HG03095 (cell line): Measurements from ENCODE around the gene CFAP57.

Experiments
- ATAC-seq: cut with Tn5 transposase; IDR thresholded peaks from one replicate; pipeline ENCODE4 v1.9.1; 2021; ENCODE audit warnings: moderate library complexity; ENCODE audit not compliant: unreplicated experiment

The CFAP57 gene

DNA sequence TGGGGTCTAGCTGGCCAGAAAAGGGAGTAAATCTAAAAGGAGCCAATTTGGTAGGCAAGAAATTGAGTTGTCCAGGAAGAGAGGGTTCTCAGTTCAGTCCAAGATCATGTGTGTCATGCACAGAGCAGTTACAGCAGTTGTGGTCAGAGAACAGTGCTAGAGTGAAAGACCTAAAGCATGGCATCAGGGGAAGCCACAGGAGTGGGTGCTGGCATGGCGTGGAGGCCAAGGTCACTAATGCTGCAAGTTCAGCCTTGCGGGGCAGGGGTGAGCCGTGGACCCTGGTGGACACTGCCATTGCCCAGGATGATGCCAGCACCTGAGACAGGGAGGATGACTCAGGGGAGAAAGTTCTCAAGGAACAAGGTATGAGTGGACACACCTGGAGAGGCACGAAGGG lies 81.0 kb downstream of the CFAP57 start:
- no peak for ATAC-seq

DNA sequence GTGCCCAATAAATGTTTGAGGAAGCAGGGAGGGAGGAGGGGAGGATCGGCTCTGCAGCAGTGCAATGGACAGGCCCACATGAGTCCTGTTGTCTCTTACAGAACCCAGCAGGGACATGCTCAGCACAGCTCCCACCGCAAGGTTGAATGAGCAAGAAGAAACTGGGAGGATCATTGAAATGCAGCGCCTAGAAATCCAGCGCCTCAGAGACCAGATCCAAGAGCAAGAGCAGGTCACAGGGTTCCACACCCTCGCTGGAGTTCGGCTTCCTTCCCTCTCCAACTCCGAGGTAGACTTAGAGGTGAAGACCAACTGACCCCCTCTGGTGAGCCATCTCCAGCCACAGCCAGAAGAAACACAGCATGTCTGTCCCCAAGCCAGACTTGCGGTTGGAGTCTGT lies 81.7 kb downstream of the CFAP57 start:
- no peak for ATAC-seq

DNA sequence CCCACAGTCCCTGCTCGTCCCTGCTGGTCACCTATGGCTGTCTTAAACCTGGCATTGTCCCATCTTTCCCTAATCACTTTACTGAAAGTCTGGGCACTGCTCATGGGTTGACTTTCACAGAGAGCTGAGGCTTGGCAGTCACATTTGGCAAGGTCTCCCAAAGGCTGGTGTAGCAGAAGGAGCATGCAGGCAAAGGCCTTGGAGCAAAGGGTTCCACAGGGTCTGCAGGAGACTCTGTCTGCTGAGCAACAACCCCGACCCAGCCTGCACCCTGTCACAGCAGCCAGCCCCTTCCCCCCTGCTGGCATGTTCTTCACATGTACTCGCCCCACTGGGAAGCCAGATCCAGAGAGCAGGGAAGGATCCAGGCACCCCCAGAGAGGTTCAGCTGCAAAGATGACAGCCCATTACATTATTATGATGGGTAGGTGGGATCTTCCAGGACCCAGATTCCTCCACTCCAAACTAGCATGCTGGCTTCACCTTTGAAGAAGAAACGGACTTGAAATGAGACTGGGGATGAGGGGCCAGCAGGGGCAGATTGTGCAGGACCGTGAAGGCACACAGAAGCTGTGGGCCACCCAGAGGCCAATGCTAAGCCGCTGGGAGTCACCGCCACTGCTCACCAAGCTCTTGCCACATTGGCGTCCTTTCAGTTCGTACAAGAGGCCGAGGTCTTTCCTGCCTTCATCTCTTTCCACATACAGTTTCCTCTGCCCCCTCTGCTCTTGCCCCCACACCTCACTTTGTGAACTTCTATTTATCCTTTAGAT lies 83.5 kb downstream of the CFAP57 start:
- ATAC-seq: no peak

DNA sequence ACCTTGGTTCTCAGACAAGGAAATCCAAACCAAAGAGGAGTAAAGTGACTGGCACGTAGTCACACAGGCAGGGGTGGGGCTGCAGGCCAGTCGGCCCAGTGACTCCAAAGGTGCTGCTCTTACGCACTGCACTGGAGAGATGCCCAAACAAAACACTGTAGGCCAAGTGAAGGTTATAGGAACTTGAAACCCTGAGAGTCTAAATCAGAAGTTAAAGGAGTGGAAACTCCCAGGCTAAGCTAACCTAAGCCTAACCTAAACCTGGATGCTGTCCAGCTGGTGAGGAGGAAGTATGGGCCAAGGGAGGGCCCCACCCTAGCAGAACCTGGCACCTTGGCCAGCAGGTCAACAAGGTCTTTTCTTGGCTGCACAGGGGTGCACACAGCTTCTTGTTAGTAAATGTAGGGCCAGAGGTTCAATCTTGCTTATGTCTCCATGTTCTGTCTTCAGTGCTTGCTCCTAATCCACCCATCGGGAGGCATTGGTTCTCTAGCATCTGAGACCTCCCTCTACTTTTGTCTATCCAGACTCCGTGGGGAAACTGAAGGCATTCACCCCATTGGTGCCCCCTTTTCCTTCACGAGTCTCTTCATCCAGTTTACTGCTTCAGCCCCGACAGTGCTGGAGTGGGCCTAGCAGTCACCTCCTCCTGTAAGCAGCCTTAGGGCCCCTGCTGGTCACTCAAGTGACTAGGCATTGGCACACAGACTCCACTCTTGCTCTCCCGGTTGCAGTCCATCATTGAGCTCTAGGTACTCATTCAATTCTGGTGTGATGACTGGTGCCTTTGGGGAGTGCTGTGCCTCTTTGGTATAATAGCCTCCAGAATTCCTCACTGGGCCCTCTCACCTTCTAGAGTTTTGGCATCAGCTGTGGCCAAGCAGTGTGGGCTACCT lies 84.8 kb downstream of the CFAP57 start:
- no peak for ATAC-seq

DNA sequence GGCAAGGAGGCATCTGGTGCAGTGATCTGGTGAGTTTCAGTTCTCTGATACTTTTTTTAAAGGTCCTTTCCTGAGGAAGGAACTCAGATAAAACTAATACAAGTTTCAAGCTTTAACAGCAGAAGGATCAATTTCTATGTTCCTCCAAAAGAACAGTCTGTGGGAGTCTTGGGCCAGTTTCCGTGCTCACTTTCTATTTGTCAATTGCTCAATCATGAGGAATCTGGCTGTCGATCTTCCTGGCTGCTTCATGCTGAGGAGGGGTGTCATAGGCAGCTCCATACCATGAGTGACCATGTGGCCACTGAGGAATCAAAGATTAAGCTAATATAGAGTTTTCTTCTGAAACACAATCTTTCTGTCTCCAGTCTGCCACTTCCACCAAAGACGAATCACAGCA lies 86.2 kb downstream of the CFAP57 start:
- no peak for ATAC-seq

DNA sequence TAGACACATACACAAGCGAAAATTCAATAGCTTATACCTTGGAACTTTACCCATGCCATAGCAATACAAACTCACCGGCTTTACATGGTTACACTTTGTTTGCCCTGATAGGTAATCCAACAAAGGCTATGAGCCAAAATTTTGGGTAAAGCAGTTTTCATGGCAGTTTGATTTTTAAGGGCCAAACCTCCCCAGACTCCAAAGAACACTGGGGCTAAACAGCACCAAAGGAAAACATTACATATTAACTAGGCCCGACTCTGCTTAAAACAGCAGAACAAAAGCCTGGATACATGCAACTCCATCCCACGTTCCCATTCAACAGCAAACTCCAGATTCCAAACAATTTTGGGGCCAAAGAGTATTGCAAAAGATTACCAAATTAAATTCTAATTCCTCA lies 93.3 kb downstream of the CFAP57 start:
- ATAC-seq: no peak

DNA sequence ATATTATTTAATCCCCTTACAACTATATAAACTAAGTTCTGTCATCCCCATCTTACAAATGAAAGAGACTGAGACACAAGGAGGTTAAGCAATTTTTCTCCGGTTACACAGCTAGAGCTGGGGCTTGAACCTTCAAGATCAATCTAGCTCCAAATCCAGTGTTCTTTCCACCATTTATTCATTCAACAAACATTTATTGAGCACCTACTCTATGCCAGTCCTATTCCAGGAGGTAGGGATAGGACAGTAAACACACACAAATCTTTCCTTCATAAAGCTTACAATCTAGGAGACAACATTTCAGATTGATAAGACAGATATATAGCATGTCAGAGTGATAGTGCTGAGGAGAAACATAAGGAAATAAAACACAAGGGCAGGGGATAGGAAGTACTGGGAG lies 94.8 kb downstream of the CFAP57 start:
- ATAC-seq: no peak

DNA sequence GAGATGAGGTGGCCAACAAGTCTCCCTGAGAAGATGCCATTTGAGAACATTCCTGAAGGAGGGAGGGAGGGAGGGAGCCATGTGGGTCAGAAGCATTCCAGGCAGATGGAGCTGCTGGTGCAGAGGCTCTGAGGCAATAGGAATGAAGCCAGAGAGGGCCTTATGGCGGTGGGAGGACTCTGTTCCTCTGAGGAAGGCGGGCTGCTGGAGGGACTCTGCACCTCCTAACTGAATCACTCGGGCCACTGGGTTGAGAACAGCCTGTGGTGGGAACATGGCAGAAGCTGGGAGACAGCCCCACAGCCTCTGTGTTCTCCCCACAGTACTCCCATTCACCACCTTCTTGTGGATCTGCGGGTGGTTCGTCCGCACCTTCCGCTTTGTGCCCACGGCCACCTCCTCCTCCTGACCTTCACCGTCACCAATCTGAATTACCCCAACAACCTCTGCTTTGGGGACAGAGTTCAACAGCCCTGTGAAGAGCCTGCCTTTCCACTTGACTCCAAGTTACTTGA lies 95.2 kb downstream of the CFAP57 start:
- ATAC-seq: no peak

DNA sequence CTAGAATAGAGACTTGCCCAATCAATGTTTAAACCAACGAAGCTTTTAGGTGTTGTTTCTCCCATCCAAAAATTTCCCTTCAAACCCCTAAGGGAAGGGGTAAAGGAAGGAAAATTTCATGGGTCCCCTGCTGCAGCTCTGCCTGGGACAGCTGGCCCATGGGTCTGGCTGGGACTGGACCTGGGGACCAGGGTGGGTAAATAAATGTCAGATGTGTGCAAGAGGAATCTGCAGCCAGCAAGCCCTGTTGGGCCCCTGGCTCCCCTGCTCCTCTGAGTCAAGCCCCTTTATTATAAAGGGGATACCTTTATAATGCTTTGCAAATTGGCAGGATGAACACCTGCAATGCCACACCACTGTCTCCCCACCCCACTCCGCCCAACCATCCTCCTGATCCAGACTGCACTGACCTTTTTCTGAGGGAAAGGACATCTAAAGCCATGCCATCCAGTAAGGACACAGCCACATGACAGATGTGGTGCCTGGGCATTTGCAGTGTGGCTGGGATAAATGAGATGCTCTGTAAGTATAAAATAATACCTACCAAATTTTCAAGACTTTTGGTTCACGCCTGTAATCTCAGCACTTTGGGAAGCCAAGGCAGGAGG lies 95.8 kb downstream of the CFAP57 start:
- ATAC-seq: no peak

DNA sequence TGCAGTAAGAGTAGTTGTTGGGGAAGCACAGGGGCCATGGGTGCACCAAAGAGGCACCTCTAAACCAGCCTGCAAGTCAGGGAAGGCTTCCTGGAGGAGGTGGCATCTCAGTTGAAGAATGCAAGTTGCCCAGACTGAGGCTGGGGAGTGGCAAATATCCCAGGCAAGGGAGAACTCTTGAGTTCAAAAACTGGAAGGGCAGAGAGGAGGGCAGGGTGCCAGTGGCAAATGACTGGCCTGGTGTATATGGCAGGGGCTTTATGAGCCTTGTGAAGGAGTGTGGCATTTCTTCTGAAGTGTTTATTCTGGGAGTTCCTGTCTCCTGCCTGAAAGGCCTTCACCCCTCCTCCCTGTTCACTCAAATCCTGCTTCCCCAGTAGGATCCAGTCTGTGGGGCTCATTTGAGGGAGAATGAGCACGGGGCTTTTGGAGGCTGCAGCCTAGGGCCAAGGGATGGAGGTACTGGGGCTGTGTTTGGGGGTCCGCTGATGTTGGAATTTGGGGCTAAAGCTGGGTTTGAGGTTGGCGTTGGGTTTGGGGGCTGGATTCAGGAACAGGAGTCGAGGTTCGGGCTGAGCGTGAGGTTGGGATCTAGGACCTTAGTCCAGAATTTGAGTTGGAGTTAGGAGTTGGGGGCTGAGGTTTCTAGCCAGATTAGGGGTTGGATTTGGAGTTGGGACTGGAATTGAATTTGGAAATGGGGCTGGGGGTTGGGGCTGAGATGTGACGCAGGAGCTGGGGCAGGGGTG lies 97.7 kb downstream of the CFAP57 start, which contains the start of gene TMEM125:
Gene TMEM125 (plus strand): TSS at position 357 of the 749 bp plus-strand sequence. CDS start 2,740 bp downstream, outside the sequence.
- no peak for ATAC-seq

DNA sequence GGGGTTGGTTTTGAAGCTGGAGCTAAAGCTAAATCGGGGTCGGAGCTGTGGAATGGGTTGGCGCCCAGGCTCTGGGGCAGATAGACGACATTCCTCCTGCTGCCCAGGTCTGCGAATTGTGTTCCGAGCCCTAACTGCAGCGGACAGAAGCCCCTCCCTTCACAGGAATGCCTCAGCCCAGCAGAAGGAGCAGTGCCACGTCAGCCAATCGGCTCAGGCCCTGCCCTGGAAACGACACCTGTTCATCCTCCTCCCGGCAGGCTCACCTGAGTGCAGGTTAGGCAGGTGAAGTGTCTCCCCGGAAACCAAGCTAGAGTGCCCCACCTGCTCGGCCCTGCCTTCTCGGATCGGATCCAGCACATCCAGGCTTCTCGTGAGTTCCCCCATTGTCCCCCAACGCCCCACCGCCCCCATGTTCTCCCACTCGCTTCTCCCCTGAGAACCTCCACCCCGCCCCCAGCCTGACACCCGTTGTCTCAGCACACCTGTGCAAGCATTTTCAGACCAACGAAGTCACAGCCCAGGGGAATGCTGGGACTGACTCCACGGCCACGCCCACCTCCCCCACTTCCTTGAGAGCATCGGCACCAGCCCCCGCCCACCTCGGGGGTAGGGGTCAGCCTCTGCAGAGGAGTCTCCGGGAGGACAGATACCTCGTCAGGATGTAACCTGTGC lies 98.4 kb downstream of the CFAP57 start:
- ATAC-seq: no peak

DNA sequence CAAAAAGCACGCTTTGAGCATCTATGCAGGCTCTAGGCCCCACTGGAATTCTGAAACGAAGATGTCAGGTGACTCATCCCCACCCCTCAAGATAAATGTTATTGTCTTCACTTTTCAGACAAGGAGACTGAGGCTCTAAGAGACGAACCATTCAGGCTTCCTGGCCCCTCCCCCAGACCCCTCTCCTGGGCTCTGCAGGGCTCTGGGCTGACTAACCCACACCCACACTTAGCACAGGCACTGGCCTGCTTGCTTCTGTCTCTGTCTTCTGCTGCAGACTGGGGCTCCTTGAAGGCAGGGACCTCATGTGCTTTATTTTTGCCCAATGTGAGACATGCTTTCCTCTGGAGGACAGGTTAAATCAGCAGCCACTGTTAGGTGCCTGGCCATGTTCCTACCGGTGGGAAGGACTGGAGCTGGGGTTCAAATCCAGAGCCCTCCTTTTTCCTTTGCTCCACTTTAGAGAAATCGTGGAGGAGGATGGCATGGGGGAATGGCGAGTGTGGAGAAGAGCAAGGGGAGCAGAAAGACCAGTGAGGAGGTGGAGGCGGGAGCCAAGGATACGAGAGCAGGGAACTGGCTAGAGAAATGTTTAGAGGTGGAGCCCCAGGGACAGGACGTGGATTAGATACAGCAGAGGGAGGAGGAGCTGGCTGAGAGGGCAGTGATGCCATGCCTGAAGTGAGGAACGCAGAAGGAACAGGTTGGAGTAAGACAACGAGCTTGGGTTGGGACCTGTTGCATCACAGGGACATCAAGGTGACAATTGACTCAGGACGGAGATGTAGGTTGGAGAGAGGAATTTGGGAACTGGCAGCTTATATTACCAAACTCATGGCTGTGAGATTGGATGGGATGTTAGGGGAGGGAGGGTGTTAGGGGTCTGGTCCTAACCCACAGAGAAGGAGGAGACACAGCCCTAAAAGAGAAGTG lies 99.3 kb downstream of the CFAP57 start:
- no peak for ATAC-seq

DNA sequence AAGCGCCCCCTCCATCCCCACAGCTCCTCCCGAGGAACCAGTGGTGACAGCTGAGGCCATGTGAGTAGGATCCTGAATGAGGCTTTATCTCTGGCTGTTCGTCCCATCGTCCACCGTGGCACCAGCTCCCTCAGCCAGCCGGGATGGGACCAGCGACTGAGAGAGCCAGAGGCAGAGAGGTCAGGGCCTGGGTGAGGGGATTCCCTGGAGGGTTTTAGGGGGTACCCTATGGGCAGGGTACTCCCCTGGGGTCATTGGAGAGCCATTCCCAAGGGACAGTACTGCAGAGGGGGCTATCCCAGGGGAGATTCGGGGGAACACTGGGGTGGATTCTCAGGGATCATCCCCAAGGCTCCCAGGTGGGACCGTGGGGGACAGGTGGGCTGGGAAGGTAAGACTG lies 100.0 kb downstream of the CFAP57 start:
- ATAC-seq: no peak

DNA sequence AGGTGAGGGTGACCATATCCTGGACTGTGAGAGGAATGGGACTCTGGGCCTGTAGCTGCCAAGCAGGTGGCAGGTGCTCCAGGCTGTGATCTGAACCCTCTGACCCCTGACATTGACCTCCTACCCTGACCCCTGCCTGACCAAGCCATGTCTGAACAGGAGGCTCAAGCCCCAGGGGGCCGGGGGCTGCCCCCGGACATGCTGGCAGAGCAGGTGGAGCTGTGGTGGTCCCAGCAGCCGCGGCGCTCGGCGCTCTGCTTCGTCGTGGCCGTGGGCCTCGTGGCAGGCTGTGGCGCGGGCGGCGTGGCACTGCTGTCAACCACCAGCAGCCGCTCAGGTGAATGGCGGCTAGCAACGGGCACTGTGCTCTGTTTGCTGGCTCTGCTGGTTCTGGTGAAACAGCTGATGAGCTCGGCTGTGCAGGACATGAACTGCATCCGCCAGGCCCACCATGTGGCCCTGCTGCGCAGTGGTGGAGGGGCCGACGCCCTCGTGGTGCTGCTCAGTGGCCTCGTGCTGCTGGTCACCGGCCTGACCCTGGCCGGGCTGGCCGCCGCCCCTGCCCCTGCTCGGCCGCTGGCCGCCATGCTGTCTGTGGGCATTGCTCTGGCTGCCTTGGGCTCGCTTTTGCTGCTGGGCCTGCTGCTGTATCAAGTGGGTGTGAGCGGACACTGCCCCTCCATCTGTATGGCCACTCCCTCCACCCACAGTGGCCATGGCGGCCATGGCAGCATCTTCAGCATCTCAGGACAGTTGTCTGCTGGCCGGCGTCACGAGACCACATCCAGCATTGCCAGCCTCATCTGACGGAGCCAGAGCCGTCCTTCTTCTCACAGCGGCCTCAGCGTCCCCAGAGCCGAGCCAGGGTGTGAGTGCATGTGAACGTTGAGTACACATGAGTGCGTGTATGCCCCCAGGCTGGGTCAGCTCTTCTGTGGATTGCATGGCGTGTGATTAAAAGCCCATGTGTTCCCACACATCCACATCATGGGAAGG lies 100.7 kb downstream of the CFAP57 start:
- no peak for ATAC-seq

DNA sequence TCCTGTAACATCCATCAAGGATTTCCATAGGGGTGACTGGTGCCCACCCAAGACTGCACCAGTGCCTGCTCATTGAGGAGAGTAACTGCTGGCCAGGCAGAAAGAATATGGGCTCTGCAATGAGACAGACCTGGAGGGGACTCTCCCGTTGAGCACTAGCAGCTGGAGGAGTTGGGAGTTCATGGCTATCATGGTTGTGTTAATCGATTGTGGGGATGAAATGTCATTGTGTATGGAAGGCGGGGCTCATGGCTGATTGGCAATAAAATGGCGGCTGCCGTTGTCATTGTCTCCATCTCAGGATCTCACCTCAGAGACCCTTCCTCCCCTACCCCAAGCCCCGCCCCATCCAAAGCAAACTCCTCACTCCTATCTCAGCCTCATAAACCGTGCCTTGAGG lies 101.6 kb downstream of the CFAP57 start:
- no peak for ATAC-seq

DNA sequence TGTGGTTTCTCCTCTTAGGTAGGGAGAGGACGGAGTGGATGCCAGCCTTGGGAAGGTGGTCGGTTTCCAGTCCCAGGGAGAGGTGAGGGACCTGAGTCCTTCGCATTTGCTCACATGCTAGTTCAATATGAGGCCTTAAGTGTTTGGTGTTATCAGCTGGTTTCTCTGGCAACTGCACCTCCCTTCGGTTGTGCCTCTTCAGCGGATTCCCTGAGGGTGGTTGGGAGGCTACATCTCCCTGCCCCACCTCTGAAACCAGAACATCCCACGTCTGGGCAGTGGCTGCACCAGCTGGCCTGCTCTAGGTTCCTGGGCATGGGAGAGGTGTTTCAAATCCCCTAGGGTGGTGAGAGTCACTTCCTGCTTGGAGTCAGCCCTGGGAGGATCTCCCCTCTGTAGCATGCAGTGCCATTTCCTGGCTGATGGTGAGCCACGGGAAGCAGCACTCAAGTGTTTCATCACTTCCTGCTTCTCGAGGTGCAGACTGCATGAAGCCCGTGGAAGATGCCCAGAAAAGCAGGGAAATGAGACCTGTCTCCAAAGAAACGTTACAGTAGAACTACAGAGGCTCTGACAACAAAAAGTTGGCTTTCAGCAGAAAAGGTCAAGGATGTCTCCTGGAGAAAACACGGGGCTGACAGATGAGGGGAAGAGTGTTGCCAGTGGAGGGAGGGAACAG lies 102.1 kb downstream of the CFAP57 start:
- no peak for ATAC-seq

DNA sequence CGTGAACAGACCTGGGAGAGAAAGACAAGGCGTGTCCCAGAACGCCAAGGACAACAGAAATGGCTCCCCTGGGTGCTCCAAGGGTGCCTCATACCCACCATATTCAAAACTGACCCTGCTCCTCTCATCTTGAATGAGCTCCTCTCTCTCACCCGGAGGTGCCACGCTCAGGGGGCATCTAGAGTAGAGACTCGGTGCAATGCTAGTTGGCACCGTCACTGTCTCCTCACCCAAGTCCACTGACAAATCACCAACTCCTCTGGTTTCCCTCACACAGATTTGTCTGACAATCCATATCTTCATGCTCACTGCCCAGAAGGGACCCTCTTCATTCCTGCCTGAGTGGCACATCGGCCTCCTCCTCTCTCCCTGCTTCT lies 102.7 kb downstream of the CFAP57 start:
- ATAC-seq: no peak
